NOMO-1 treated with dmso at 0.1 percent for 144 hours (cell line): ENCODE measurements around the gene C2orf76.
"Not testable (repeated sequence)": the region's sequence is repeated elsewhere in the genome, so short reads cannot be mapped to it uniquely, and the experiment has no call there.

ENCODE experiments used
- DNase-seq: peaks from one replicate; lab custom pipeline; 2025; ENCODE audit not compliant: unreplicated experiment; lab: John Stamatoyannopoulos, UW

C2orf76 gene

DNA sequence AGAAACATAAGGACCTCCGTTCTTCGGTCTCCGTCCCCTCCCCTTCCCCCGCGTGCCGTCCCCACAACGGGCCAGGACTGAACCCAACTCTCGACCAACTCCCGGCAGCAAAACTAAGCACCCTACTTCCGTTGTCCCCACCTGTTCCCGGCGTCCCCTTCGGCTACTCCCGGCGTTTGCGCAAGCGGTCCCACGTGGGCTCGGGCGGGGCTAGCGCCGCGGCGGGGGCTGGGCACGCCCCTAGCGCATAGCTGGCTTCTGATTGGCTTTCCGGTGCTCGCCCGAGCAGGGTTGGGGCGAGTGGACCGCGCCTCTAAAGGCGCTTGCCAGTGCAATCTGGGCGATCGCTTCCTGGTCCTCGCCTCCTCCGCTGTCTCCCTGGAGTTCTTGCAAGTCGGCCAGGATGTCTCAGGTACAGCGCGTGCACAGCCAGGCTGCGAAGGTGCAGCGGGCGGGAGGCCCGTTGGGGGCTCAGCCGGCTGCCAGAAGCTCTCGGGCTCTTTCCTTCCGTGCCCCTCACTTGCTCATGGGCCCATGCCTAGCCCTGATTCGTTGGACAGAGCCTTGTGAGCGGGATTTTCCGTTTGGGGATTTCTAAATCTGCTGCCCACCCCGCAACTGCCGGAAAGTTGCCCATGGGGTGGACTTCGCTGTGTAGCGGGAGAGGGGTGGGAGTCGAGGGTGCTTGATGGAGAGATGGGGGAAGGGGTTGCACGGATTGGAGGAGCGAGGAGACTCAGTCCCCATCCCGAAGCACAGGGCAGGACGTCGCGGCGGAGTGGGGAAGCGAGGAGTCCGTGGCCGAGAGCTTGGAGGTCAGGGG lies at the start of gene C2orf76, which contains the start of gene DBI:
C2orf76 (minus strand) TSS at position 186 of the 823 bp plus-strand sequence. CDS start 26,875 bp downstream, outside the sequence.
DBI (plus strand) TSS at position 329 of the 823 bp plus-strand sequence; CDS start at position 404, 75 bp downstream.
- DNase-seq: peak; percentile 95

DNA sequence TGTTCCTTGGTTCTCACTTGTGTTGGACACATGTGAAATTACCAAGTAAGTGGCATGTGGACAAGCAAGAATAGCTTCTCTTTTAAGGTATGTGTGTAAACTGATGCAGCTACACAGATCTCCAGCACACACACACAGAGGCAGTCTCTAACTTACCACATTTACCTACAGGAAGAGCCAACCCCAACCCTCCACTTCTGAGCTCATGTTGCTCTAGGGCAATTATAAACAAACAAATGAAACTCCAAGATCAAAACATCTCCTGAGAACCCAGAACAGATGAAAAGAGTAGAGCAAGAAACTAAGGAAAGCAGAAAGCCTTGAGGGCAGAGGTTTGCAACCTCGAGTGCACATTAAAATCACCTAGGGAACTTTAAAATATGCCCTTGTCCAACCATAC lies 49.0 kb upstream of the C2orf76 start:
- DNase-seq: no peak

DNA sequence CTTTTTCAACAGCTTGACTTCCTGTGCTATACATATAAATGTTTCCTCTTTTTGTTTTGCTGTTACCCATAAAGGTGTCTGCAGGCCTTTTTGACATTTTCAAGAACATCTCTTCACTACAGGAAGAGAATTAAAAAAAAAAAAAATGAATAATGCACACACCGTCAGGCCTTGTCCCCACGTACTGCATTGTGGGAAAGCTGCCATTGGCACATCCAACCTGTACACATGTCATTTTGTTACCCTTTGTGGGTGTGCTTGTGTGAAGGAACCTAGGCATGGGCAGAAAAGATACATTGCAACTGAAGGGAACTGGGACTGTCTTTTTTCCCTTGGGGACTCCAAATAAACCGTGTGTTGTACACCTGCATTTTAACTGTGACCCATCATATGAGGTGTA lies 48.3 kb upstream of the C2orf76 start:
- no peak for DNase-seq

GRCh38 chr2:119409506-119409905 lies 42.9 kb upstream of the C2orf76 start:
- no peak for DNase-seq

GRCh38 chr2:119408221-119408619 lies 41.6 kb upstream of the C2orf76 start:
- DNase-seq: no peak

GRCh38 chr2:119407430-119408220 lies 41.0 kb upstream of the C2orf76 start:
- no peak for DNase-seq

- no peak for DNase-seq
Measured at GRCh38 chr2:119405151-119405550, 38.5 kb upstream of the C2orf76 start.

DNA sequence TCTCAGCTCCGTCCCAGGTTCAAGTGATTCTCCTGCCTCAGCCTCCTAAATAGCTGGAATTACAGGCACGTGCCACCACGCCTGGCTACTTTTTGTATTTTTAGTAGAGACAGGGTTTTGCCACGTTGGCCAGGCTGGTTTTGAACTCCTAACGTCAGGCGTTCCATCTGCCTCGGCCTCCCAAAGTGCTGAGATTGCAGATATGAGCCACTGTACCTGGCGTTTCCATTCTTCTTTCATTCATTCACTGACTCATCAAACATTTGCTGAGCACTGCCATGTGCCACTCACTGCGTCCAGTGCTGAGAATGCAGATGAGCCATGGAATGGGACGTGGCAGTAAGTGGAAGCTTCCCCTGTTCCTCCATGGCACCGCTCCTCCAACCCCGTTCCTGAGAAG lies 37.0 kb upstream of the C2orf76 start:
- not testable (repeated sequence) for DNase-seq

DNA sequence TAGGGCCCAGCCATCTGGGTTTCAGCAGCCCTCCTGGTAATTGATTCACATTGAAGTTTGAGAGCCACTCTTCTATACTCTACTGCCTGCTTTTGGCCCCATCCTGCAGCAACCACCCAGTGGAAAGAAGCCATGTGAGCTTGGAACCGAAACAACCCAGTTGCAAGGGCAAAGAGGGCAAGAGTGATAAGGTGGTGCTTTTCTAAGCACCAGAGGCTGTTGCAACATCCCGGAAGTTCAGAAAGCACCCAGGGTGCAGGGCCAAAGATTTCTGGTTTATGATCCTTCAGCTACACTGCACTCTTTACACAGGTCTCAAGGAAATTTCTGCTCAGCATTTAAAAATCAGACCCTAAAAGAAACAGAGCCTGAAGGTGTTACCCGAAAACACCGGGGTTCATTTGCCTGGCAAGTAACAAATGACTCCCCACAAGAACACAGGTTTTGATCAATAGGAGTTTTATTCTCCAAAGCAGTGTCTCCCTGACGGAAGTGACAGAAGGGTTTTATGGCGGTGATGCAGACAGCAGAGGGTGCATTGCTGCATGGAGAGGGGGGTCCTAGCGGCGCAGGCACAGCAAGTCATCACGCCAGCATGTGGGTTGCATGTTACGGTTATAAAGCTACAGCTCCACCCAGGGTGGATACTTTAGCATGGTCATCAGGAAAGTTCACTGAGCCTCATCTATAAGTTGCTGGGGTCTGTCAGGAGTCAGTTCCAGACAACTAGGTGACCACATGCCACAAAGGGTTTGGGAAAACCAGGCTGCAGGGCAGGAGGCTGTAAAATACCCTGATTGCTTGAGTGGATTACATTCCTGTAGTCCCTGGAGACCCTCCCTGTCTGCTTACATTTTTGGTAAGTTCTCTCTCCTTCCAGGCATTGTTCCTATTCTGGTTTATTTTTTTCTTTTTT lies 36.3 kb upstream of the C2orf76 start:
- no peak for DNase-seq

DNA sequence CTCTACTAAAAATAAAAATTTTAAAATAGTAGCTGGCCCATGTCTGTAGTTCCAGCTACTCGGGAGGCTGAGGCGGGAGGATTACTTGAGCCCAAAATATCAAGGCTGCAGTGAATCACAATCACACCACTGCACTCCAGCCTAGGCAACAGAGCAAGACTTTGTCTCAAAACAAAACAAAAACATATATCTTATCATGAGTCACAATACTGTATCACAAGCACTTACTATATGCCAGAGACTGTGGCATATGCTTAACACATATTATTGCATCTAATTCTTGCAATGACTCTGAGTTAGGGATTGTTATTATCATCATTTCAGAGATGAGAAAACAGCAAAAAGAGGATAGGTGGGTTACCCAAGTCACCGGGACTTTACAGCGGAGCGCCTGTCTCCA lies 35.5 kb upstream of the C2orf76 start:
- no peak for DNase-seq

DNA sequence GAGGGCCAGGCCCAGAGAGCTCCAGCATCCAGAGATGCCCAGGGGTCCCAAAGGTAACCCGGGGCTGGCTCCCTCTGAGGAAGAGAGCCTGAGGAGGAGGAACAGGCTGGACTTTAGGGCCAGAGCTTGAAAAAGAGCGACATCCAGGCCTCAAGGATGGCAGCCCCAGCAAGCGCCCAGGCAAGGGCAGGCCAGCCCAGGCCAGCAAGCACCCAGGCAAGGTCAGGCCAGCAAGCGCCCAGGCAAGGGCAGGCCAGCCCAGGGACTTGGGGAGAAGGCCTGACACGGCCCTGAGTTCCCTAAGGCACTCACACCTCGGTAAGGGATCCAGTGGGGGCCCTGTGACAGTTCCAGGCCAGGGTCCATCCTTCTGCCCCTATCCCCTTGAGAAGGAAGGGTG lies 30.6 kb upstream of the C2orf76 start:
- DNase-seq: no peak

- no peak for DNase-seq
Measured at GRCh38 chr2:119393971-119394748, 27.5 kb upstream of the C2orf76 start.

DNA sequence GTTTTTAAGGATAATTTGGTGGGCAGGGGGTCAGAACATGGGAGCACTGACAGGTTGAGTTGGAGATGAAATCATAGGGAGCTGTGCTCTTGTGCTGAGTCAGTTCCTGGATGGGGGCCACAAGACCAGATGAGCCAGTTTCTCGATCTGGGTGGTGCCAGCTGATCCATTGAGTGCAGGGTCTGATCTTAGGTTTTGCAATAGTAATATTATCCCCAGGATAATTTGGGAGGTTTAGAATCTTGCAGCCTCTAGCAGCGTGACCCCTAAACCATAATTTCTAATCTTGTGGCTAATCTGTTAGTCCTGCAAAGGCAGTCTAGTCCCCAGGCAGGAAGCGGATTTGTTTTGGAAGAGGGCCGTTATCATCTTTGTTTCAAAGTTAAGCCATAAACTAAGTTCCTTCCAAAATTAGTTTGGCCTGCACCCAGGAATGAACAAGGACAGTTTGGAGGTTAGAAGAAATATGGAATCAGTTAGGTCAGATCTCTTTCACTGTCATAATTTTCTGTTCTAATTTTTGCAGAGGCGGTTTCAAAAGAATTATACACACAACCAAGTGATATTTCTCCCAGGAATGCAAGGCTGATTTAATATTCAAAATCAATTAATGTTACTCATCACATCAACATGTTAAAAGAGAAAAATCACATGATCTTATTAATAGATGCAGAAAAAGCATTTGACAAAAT lies 23.1 kb upstream of the C2orf76 start:
- DNase-seq: no peak

DNA sequence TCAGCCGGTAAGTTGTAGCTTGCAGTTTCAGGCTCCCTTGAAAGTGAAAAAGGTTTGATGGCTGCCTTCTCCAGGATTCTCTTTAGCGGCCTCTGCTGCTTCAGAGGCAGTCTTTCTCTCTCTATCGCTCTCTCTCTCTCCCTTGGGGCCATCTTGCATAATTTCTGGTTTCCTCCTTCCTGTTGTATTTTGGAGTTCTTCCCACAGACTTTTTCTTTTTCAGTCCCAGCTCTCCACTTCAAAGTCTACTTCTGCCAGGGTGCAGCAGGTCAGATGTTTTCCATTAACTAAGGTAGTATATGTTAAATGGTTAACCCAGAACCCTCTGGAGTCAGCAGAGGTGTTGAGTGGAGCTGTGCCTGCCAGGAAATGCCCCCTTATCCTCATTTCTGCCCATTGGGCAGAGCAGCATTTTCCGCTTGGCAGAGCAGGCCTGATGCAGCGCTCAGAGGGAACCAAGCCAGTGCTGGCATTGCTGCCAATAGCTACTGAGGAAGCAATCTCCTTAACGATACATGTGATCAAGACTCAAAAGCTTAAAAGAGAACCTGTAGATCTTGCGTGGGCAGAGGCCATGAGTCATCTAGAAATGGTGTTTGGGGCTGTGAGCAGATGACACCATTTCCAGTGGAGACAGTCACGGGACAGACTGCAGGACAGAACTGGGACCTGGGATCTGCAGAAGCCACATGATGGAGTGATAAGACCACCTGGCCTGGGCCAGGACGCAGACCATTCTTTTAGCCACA lies 20.9 kb upstream of the C2orf76 start:
- DNase-seq: peak; percentile 36

DNA sequence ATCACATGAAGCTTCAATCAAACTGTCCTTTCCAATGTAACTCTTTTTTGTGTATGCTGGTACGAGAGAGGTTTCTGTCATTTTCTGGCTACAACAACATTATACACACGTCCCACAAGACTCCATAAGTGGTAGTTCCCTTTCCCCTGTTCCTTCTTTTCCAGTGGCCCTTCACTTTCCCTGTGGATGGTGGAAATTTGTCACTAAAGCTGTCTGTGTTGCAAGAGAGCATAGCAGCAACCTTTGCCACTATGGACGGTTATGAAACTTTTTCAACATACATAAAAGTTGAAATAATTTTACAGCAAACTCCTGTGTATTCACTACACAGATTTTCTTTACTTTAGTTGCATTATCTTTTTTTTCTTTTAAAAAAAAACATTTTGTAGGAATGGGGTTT lies 18.8 kb upstream of the C2orf76 start:
- DNase-seq: no peak

DNA sequence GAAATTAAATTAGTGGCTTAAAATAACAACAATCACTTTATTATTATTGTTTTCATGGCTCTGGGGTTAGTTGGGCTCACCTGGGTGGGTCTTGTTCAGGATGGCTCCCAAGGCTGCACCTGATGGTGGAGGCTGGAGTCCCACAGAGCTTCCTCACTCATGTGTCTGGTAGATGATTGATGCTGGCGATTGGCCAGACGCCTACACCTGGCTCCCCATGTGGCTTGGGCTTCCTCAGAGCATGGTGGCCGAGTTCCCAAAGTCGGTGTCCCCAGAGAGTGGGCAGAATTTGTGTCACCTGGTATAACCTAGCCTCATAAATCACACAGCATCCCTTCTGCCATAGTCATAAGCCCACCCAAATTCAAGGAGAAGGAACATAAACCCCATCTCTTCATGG lies 18.3 kb upstream of the C2orf76 start:
- DNase-seq: no peak

DNA sequence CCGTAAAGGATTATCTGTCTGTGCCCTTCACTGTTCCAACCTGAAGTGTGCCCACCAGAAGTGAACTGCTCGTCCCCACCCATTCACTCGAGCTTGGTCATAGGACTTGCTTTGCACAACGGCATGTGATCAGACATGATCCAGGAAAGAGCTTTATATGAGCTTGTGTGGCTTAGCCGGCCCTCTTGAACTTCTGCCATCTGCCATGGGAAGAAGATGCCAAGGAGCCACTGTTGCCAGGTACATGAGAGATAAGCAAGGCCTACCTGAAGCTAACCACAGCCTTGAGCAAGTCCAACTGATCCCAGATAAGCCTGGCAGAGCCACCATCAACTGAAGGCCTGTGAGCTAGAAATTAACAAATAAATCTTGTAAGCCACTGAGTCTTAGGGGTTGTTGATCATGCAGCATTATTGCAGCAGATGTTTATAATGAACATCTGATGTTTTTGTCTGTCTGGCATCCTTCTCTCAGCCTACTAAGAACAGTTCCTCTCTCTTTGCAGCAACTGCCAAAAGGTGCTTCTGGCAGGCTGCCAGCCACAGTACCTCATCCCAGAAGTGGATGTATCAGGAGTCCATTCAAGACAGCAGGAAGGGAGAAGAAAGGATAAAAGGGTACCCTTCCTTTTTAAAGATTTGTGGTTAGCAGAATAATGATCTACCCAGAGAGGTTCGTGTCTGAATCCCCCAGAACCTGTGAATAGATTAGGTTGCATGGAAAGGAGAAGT lies 16.9 kb upstream of the C2orf76 start:
- DNase-seq: no peak

- DNase-seq: no peak
Measured at GRCh38 chr2:119378566-119378965, 11.9 kb upstream of the C2orf76 start.
